HCT116 (cell line): ENCODE results near the gene GNL3L. TPM values are rescaled to one million over a fixed set of nuclear protein-coding genes. Genes with fewer than 3 reads are reported as not detected.

ENCODE experiments used
- ATAC-seq: fragments of 200-7000 bp; cut with Tn5 transposase; 2 replicates; pipeline ENCODE4 v1.9.1; 2020; ENCODE audit warnings: mild to moderate bottlenecking, moderate library complexity
- BruUV-seq: library from RNA; stranded (reverse); fragments of 400-500 nt; replicated peaks from 2 replicates; lab custom pipeline; 2021; lab: Mats Ljungman, UMichigan
- CTCF ChIA-PET: fragments of 300-600 bp; sonication (Branson Sonifier 250); formaldehyde crosslinking; loops from one replicate; lab custom pipeline; 2021; ENCODE audit warnings: antibody characterized with exemption; lab: Charles Lee
- POLR2A ChIA-PET: fragments of 300-600, 350-600 bp; sonication (Branson Sonifier 250); formaldehyde crosslinking; loops from one replicate; lab custom pipeline; 2021; ENCODE audit warnings: antibody characterized with exemption; lab: Charles Lee
- RAD21 ChIA-PET, 2 experiments: fragments of 300-600 bp; sonication (Branson Sonifier 250); formaldehyde crosslinking; loops; one replicate each; lab custom pipeline; 2023; ENCODE audit warnings: low total read pairs in 2 of 2; ENCODE audit not compliant: uncharacterized antibody in 2 of 2, unreplicated experiment in 2 of 2, low non-redundant PET in 1 of 2; lab: Charles Lee
- DNase-seq: peaks from one replicate; pipeline ENCODE4 v3.0.0-alpha.2; 2010; ENCODE audit warnings: low read depth, low spot score
- H2AFZ ChIP-seq: fragments of 200-600 bp; shearing (Covaris generic), sonication (generic); 2 replicates; pipeline ENCODE4 v1.6.1; 2017; ENCODE audit warnings: low read depth, mixed run types, mixed read lengths, antibody characterized with exemption, low read length; ENCODE audit not compliant: poor library complexity, severe bottlenecking
- H3K27ac ChIP-seq: 2 replicates; pipeline ENCODE4 v1.5.1; 2012; ENCODE audit warnings: low read depth, low read length
- H3K27me3 ChIP-seq: fragments of 200-600 bp; sonication (generic); 2 replicates; pipeline ENCODE4 v1.6.1; 2016; ENCODE audit warnings: mixed run types, low read length, mixed read lengths; ENCODE audit not compliant: insufficient read depth
- H3K36me3 ChIP-seq, 2 experiments: fragments of 200-500 bp in 1 of 2; fragments of 200-600 bp in 1 of 2; sonication (Bioruptor generic) in 1 of 2; sonication (generic) in 1 of 2; 2 replicates each; pipeline versions ENCODE4 v1.5.1 to v1.6.1; 2014 to 2016; ENCODE audit warnings: low read length in 2 of 2, inconsistent platforms in 1 of 2, mixed read lengths in 1 of 2, mixed run types in 1 of 2; ENCODE audit not compliant: insufficient read depth in 2 of 2, control insufficient read depth in 1 of 2
- H3K4me1 ChIP-seq, 2 experiments: fragments of 200-600 bp in 1 of 2; sonication (generic) in 1 of 2; 2 replicates each; pipeline versions ENCODE4 v1.5.1 to v1.6.1; 2012 to 2017; ENCODE audit warnings: low read length in 2 of 2, inconsistent platforms in 1 of 2, mild to moderate bottlenecking in 1 of 2, mixed read lengths in 1 of 2, mixed run types in 1 of 2, moderate library complexity in 1 of 2; ENCODE audit not compliant: insufficient read depth in 2 of 2, control insufficient read depth in 1 of 2
- H3K4me2 ChIP-seq: fragments of 200-600 bp; sonication (generic); 2 replicates; pipeline ENCODE4 v1.6.1; 2017; ENCODE audit warnings: mixed run types, low read length, mixed read lengths
- H3K4me3 ChIP-seq, 2 experiments: fragments of 200-600 bp in 1 of 2; sonication (generic) in 1 of 2; replicated peaks in 1 of 2; 2 replicates each; pipeline ENCODE4 v1.5.1; 2011 to 2016; ENCODE audit warnings: low read length in 2 of 2, control low read depth in 1 of 2, low read depth in 1 of 2, mild to moderate bottlenecking in 1 of 2, mixed read lengths in 1 of 2, mixed run types in 1 of 2
- H3K79me2 ChIP-seq: fragments of 200-600 bp; sonication (generic); 2 replicates; pipeline ENCODE4 v1.6.1; 2017; ENCODE audit warnings: mild to moderate bottlenecking, mixed run types, low read length, moderate library complexity, mixed read lengths; ENCODE audit not compliant: insufficient read depth
- H3K9ac ChIP-seq: fragments of 200-600 bp; sonication (generic); 2 replicates; pipeline ENCODE4 v1.6.1; 2016; ENCODE audit warnings: low read length, mixed read lengths
- H3K9me2 ChIP-seq: fragments of 200-600 bp; sonication (generic), shearing (Covaris generic); 2 replicates; pipeline ENCODE4 v1.6.1; 2017; ENCODE audit warnings: mixed run types, mild to moderate bottlenecking, moderate library complexity; ENCODE audit not compliant: insufficient read depth
- H3K9me3 ChIP-seq, 2 experiments: fragments of 200-500 bp in 1 of 2; fragments of 200-600 bp in 1 of 2; sonication (Bioruptor generic) in 1 of 2; sonication (generic) in 1 of 2; 2 replicates each; pipeline ENCODE4 v1.6.1; 2014 to 2017; ENCODE audit warnings: low read length in 2 of 2, mixed read lengths in 2 of 2, inconsistent platforms in 1 of 2, low read depth in 1 of 2, mild to moderate bottlenecking in 1 of 2, mixed run types in 1 of 2, moderate library complexity in 1 of 2; ENCODE audit not compliant: control insufficient read depth in 1 of 2, insufficient read depth in 1 of 2
- H4K20me1 ChIP-seq: fragments of 200-600 bp; sonication (generic), shearing (Covaris generic); 2 replicates; pipeline ENCODE4 v1.6.1; 2017; ENCODE audit warnings: mixed run types, mild to moderate bottlenecking, moderate library complexity; ENCODE audit not compliant: insufficient read depth
- EGR1 ChIP-seq: IDR thresholded peaks from 2 replicates; pipeline ENCODE4 v1.6.1; 2012; ENCODE audit warnings: low read depth
- ELF1 ChIP-seq: IDR thresholded peaks from 2 replicates; pipeline ENCODE4 v1.6.1; 2012; ENCODE audit warnings: low read depth, borderline replicate concordance
- EZH2 ChIP-seq: fragments of 200-600 bp; sonication (generic); IDR thresholded peaks from 2 replicates; pipeline ENCODE4 v1.6.1; 2017; ENCODE audit warnings: antibody characterized with exemption, mixed run types
- EZH2phosphoT487 ChIP-seq: fragments of 200-600 bp; IDR thresholded peaks from 2 replicates; pipeline ENCODE4 v1.6.1; 2018; ENCODE audit warnings: antibody characterized with exemption, borderline replicate concordance
- POLR2A ChIP-seq: IDR thresholded peaks from 2 replicates; pipeline ENCODE4 v1.7.0; 2011; ENCODE audit warnings: borderline replicate concordance; ENCODE audit not compliant: insufficient read depth, insufficient read length; ENCODE audit errors: extremely low read depth
- POLR2AphosphoS5 ChIP-seq: IDR thresholded peaks from 2 replicates; pipeline ENCODE4 v1.6.1; 2011; ENCODE audit warnings: mild to moderate bottlenecking, low read depth, low read length, moderate library complexity
- SIN3A ChIP-seq: IDR thresholded peaks from 2 replicates; pipeline ENCODE4 v1.6.1; 2012; ENCODE audit warnings: low read depth
- SP1 ChIP-seq: IDR thresholded peaks from 2 replicates; pipeline ENCODE4 v1.6.1; 2012; ENCODE audit warnings: low read depth
- TCF7L2 ChIP-seq: IDR thresholded peaks from 2 replicates; pipeline ENCODE4 v1.7.0; 2011; ENCODE audit warnings: borderline replicate concordance, inconsistent platforms; ENCODE audit not compliant: insufficient read depth, insufficient read length; ENCODE audit errors: extremely low read depth
- intact Hi-C: fragments of 100-400 bp; cut with micrococcal nuclease; formaldehyde crosslinking; loops from 2 replicates; pipeline ENCODE4 v1.10.0; 2022
- total RNA-seq: library from RNA; stranded (reverse); gene quantifications from one replicate; pipeline ENCODE4 v1.2.1, GENCODE V29; 2021; ENCODE audit not compliant: unreplicated experiment
- TF ChIP-seq, protein P1 (sequence below): IDR thresholded peaks from 2 replicates; pipeline ENCODE4 v1.6.1; 2012; ENCODE audit warnings: low read depth
- TF ChIP-seq, protein P2 (sequence below), 3 experiments: fragments of 200-600 bp in 1 of 3; sonication (generic) in 1 of 3; IDR thresholded peaks in 2 of 3; conservative IDR thresholded peaks in 1 of 3; 2 replicates each; pipeline ENCODE4 v1.5.1; 2012 to 2017; ENCODE audit warnings: low read depth in 2 of 3, low read length in 2 of 3, antibody characterized with exemption in 1 of 3, borderline replicate concordance in 1 of 3, control low read depth in 1 of 3, mild to moderate bottlenecking in 1 of 3, mixed read lengths in 1 of 3, mixed run types in 1 of 3, moderate library complexity in 1 of 3; ENCODE audit not compliant: insufficient read depth in 1 of 3
- TF ChIP-seq, protein P3 (sequence below): IDR thresholded peaks from 2 replicates; pipeline ENCODE4 v1.6.1; 2012
- TF ChIP-seq, protein P4 (sequence below): IDR thresholded peaks from 2 replicates; pipeline ENCODE4 v1.6.1; 2011; ENCODE audit warnings: mild to moderate bottlenecking, low read length, moderate library complexity; ENCODE audit not compliant: insufficient replicate concordance; ENCODE audit errors: extremely low read depth

The GNL3L gene
- total RNA-seq, 1 experiment from 2014 or later, result 60.2 TPM

DNA sequence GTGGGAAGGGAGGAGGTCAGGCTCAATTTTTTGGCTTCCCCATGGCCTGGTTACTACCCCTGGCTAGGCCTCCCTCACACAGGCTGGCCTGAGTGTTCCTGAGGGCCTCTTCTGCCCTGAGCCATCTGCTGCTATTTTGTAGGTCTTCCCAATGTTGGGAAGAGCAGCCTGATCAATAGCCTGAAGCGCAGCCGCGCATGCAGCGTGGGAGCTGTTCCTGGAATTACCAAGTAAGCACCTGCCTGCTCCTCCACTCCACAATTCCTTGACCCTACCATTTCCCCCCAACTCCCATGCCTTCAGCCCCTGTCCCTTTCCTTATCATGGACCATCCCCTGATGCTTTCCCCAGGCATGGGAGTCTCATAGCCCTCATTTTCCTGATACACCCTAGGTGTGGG, 20.8 kb downstream of the GNL3L start (continued):
- TF ChIP-seq, protein P1, sequence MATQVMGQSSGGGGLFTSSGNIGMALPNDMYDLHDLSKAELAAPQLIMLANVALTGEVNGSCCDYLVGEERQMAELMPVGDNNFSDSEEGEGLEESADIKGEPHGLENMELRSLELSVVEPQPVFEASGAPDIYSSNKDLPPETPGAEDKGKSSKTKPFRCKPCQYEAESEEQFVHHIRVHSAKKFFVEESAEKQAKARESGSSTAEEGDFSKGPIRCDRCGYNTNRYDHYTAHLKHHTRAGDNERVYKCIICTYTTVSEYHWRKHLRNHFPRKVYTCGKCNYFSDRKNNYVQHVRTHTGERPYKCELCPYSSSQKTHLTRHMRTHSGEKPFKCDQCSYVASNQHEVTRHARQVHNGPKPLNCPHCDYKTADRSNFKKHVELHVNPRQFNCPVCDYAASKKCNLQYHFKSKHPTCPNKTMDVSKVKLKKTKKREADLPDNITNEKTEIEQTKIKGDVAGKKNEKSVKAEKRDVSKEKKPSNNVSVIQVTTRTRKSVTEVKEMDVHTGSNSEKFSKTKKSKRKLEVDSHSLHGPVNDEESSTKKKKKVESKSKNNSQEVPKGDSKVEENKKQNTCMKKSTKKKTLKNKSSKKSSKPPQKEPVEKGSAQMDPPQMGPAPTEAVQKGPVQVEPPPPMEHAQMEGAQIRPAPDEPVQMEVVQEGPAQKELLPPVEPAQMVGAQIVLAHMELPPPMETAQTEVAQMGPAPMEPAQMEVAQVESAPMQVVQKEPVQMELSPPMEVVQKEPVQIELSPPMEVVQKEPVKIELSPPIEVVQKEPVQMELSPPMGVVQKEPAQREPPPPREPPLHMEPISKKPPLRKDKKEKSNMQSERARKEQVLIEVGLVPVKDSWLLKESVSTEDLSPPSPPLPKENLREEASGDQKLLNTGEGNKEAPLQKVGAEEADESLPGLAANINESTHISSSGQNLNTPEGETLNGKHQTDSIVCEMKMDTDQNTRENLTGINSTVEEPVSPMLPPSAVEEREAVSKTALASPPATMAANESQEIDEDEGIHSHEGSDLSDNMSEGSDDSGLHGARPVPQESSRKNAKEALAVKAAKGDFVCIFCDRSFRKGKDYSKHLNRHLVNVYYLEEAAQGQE, result no peak
- no peak for TF ChIP-seq TCF7L2
- TF ChIP-seq, all 23 proteins: peak for 0

DNA sequence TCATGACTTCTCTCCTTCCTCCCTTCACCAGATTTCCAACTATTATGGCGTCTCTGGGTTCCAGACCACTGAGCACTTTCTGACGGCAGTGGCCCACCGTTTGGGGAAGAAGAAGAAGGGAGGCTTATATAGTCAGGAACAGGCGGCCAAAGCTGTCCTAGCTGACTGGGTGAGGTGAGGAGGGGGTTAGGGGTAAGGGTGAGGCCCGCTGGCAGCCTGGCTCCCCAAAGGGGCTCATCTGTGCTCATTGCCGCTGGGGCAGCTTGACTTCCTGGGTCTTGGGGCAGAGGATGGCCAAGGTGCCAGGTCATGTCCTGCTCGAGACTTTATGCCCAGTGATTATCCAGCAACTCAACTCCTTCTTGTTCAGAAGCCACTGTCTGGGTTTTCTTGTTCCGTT, 21.8 kb downstream of the GNL3L start:
- H3K27ac ChIP-seq, result no peak overlapping the region
- BruUV-seq, result no TSS peak
- no peaks in the 10 kb centered on the region for H4K20me1 ChIP-seq
- CTCF ChIA-PET, result no interaction called here
- H3K4me3 ChIP-seq, result no peak overlapping the region
- H3K4me1 ChIP-seq, result no peaks in the 10 kb centered on the region
- H3K36me3 ChIP-seq, result peaks cover 12 to 23% of the 10 kb centered on the region in 2 experiments
- POLR2A ChIA-PET, result no interaction called here
- ATAC-seq, result no peak
- H3K4me2 ChIP-seq, result no peak overlapping the region
- intact Hi-C loops, result no loop called here
- H3K79me2 ChIP-seq, result no peaks in the 10 kb centered on the region; the same call in 1 of the 2 replicates
- H3K9ac ChIP-seq, result no peak overlapping the region
- no peak overlapping the region for H2AFZ ChIP-seq
- H3K27me3 ChIP-seq, result no peaks in the 10 kb centered on the region
- no peaks in the 10 kb centered on the region for H3K9me2 ChIP-seq
- no peak for DNase-seq
- no peaks in the 10 kb centered on the region for H3K9me3 ChIP-seq
- RAD21 ChIA-PET, result no interaction called here
- no peak for TF ChIP-seq EZH2phosphoT487
- TF ChIP-seq SIN3A, result no peak
- TF ChIP-seq, protein P2, sequence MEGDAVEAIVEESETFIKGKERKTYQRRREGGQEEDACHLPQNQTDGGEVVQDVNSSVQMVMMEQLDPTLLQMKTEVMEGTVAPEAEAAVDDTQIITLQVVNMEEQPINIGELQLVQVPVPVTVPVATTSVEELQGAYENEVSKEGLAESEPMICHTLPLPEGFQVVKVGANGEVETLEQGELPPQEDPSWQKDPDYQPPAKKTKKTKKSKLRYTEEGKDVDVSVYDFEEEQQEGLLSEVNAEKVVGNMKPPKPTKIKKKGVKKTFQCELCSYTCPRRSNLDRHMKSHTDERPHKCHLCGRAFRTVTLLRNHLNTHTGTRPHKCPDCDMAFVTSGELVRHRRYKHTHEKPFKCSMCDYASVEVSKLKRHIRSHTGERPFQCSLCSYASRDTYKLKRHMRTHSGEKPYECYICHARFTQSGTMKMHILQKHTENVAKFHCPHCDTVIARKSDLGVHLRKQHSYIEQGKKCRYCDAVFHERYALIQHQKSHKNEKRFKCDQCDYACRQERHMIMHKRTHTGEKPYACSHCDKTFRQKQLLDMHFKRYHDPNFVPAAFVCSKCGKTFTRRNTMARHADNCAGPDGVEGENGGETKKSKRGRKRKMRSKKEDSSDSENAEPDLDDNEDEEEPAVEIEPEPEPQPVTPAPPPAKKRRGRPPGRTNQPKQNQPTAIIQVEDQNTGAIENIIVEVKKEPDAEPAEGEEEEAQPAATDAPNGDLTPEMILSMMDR (IDR thresholded peaks at IDR 0.05 in 2 of 3, conservative IDR thresholded peaks at IDR 0.05 in 1 of 3; ENCODE audit: borderline replicate concordance in 1 of 3, insufficient read depth in 1 of 3, low read depth in 2 of 3, low read length in 2 of 3), result no peak
- TF ChIP-seq, protein P3, sequence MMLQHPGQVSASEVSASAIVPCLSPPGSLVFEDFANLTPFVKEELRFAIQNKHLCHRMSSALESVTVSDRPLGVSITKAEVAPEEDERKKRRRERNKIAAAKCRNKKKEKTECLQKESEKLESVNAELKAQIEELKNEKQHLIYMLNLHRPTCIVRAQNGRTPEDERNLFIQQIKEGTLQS, result no peak
- TF ChIP-seq EGR1, result no peak
- TF ChIP-seq, protein P1, result no peak
- no peak for TF ChIP-seq POLR2AphosphoS5
- no peak for TF ChIP-seq EZH2
- TF ChIP-seq, protein P4, sequence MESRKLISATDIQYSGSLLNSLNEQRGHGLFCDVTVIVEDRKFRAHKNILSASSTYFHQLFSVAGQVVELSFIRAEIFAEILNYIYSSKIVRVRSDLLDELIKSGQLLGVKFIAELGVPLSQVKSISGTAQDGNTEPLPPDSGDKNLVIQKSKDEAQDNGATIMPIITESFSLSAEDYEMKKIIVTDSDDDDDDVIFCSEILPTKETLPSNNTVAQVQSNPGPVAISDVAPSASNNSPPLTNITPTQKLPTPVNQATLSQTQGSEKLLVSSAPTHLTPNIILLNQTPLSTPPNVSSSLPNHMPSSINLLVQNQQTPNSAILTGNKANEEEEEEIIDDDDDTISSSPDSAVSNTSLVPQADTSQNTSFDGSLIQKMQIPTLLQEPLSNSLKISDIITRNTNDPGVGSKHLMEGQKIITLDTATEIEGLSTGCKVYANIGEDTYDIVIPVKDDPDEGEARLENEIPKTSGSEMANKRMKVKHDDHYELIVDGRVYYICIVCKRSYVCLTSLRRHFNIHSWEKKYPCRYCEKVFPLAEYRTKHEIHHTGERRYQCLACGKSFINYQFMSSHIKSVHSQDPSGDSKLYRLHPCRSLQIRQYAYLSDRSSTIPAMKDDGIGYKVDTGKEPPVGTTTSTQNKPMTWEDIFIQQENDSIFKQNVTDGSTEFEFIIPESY, result no peak
- TF ChIP-seq SP1, result no peak
- no peak for TF ChIP-seq TCF7L2
- TF ChIP-seq ELF1, result no peak
- no peak for TF ChIP-seq POLR2A
